Immature natural killer cell (primary cell): ENCODE results near the gene CCT5. TPM values are rescaled to one million over a fixed set of nuclear protein-coding genes. Genes with fewer than 3 reads are reported as not detected.
A peak's percentile ranks its signal among the peaks of the same experiment; 100 is the strongest.
"Not testable (repeated sequence)": the region's sequence is repeated elsewhere in the genome, so short reads cannot be mapped to it uniquely, and the experiment has no call there.

ENCODE experiments used
- DNase-seq, 3 donors: peaks; one replicate each; pipeline ENCODE4 v3.0.0; 2022; ENCODE audit warnings: mixed read lengths in 1 of 3
- H3K27ac Mint-ChIP-seq, 6 donors: one replicate each; pipeline ENCODE4 v1.8.0; 2020; ENCODE audit warnings: mixed read lengths in 6 of 6, mild to moderate bottlenecking in 5 of 6, inconsistent platforms in 4 of 6, moderate library complexity in 3 of 6
- H3K27me3 Mint-ChIP-seq, 3 donors: one replicate each; pipeline ENCODE4 v1.8.0; 2020 to 2021; ENCODE audit warnings: low read depth in 3 of 3, mild to moderate bottlenecking in 3 of 3, mixed read lengths in 3 of 3, moderate library complexity in 3 of 3, inconsistent platforms in 1 of 3
- H3K36me3 Mint-ChIP-seq, 3 donors: one replicate each; pipeline ENCODE4 v1.8.0; 2020; ENCODE audit warnings: mixed read lengths in 3 of 3, inconsistent platforms in 2 of 3, mild to moderate bottlenecking in 2 of 3
- H3K4me1 Mint-ChIP-seq, 2 donors: one replicate each; pipeline ENCODE4 v1.8.0; 2020; ENCODE audit warnings: inconsistent platforms in 2 of 2, mild to moderate bottlenecking in 2 of 2, mixed read lengths in 2 of 2, moderate library complexity in 1 of 2
- H3K4me3 Mint-ChIP-seq, 5 donors: one replicate each; pipeline ENCODE4 v1.8.0; 2020; ENCODE audit warnings: mild to moderate bottlenecking in 5 of 5, mixed read lengths in 5 of 5, inconsistent platforms in 3 of 5, moderate library complexity in 3 of 5
- H3K9me3 Mint-ChIP-seq, 6 donors: one replicate each; pipeline ENCODE4 v1.8.0; 2020; ENCODE audit warnings: mild to moderate bottlenecking in 6 of 6, mixed read lengths in 6 of 6, inconsistent platforms in 4 of 6, moderate library complexity in 3 of 6
- polyA plus RNA-seq, 3 donors: library from polyadenylated mRNA; unstranded; fragments of 300-500 nt; fragmentation: Illumina TruSeq; gene quantifications; one replicate each; pipeline ENCODE4 v1.2.3, GENCODE V29; 2021

Gene CCT5
- polyA plus RNA-seq, 3 donors from 2014 or later = 182 to 227 (median 211) TPM

DNA sequence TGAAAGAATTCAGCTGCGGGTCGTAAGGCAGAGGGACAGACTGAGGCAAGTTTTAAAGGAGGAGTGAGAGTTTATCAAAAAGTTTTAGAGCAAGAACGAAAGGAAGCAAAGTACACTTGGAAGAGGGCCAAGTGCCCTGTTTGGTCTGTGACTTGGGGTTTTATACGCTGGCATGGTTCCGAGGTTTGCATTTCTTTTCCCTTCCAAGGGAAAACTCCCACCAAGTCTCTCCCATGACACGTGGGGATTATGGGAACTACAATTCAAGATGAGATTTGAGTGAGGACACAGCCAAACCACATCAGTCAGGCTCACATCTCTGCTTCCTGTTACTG lies 22.8 kb downstream of the CCT5 start:
- H3K36me3 Mint-ChIP-seq, DNase-seq, H3K27me3 Mint-ChIP-seq, H3K4me1 Mint-ChIP-seq, H3K4me3 Mint-ChIP-seq, H3K9me3 Mint-ChIP-seq, H3K27ac Mint-ChIP-seq: not testable (repeated sequence)

- no peaks in the 10 kb centered on the region for H3K9me3 Mint-ChIP-seq
- no peak overlapping the region for H3K27ac Mint-ChIP-seq
- H3K4me3 Mint-ChIP-seq = peak overlapping the region in 1 of 5 donors; percentile 35
- peaks cover 3 to 5% (median 3%) of the 10 kb centered on the region in 3 donors for H3K36me3 Mint-ChIP-seq
- no peak for DNase-seq
- peaks cover 10 to 13% (median 10%) of the 10 kb centered on the region in 3 donors for H3K27me3 Mint-ChIP-seq
- H3K4me1 Mint-ChIP-seq = peaks cover 5 to 7% of the 10 kb centered on the region in 2 donors
Observed at GRCh38 chr5:10275460-10275859, 25.4 kb downstream of the CCT5 start.

GRCh38 chr5:10275991-10276390 lies 25.9 kb downstream of the CCT5 start:
- Mint-ChIP-seq H3K4me3 (no peak overlapping the region), H3K9me3 (no peaks in the 10 kb centered on the region), H3K36me3 (peaks cover 3 to 5% (median 3%) of the 10 kb centered on the region in 3 donors), H3K27me3 (peaks cover 10 to 13% (median 12%) of the 10 kb centered on the region in 3 donors), H3K27ac (no peak overlapping the region), H3K4me1 (peaks cover 5 to 7% of the 10 kb centered on the region in 2 donors)
- DNase-seq = no peak

DNA sequence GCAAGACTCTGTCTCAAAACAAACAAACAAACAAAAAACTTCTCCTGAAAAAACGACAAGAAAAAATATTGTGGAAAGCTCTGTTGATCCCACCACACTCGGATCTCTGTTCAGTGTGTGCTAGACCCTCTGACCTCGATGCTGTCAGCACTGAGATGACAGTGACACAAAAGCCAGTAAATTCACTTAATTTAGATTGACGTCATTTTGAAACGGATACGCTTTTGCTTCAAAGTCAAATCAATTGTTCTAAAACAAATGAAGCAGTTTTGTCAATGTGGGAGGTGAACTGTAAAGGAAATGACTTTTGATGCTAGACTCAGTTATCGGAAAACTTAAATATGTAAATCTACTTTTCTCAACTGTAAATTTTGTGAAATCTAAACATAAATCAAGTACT lies 26.6 kb downstream of the CCT5 start:
- Mint-ChIP-seq H3K27ac (no peak overlapping the region), H3K9me3 (no peaks in the 10 kb centered on the region), H3K4me3 (no peak overlapping the region), H3K4me1 (peaks cover 5 to 7% of the 10 kb centered on the region in 2 donors), H3K27me3 (peaks cover 7 to 13% (median 12%) of the 10 kb centered on the region in 3 donors), H3K36me3 (peaks cover 3 to 5% (median 3%) of the 10 kb centered on the region in 3 donors)
- DNase-seq = no peak

- no peak overlapping the region for H3K4me3 Mint-ChIP-seq
- peaks cover 0 to 3% (median 0%) of the 10 kb centered on the region in 3 donors for H3K36me3 Mint-ChIP-seq
- peaks cover 7 to 13% (median 7%) of the 10 kb centered on the region in 3 donors for H3K27me3 Mint-ChIP-seq
- peaks cover 5 to 7% of the 10 kb centered on the region in 2 donors for H3K4me1 Mint-ChIP-seq
- H3K27ac Mint-ChIP-seq = peak overlapping the region in 1 of 6 donors; percentile 42
- no peak for DNase-seq
- no peaks in the 10 kb centered on the region for H3K9me3 Mint-ChIP-seq
Observed at GRCh38 chr5:10277773-10278630, 27.9 kb downstream of the CCT5 start.

GRCh38 chr5:10278658-10279279 lies 28.7 kb downstream of the CCT5 start:
- peak overlapping the region in 1 of 6 donors; percentile 42 for H3K27ac Mint-ChIP-seq
- peaks cover 0 to 3% (median 0%) of the 10 kb centered on the region in 3 donors for H3K36me3 Mint-ChIP-seq
- peaks cover 5 to 7% of the 10 kb centered on the region in 2 donors for H3K4me1 Mint-ChIP-seq
- no peaks in the 10 kb centered on the region for H3K9me3 Mint-ChIP-seq
- H3K4me3 Mint-ChIP-seq = no peak overlapping the region
- DNase-seq = no peak
- H3K27me3 Mint-ChIP-seq = peaks cover 7 to 8% (median 7%) of the 10 kb centered on the region in 3 donors

- Mint-ChIP-seq H3K4me1 (peaks cover 7 to 8% of the 10 kb centered on the region in 2 donors), H3K27me3 (peaks cover 7 to 8% (median 7%) of the 10 kb centered on the region in 3 donors), H3K36me3 (peaks cover 0 to 3% (median 0%) of the 10 kb centered on the region in 3 donors), H3K27ac (no peak overlapping the region), H3K9me3 (no peaks in the 10 kb centered on the region), H3K4me3 (no peak overlapping the region)
- DNase-seq = no peak
Observed at GRCh38 chr5:10279328-10279727, 29.2 kb downstream of the CCT5 start.

DNA sequence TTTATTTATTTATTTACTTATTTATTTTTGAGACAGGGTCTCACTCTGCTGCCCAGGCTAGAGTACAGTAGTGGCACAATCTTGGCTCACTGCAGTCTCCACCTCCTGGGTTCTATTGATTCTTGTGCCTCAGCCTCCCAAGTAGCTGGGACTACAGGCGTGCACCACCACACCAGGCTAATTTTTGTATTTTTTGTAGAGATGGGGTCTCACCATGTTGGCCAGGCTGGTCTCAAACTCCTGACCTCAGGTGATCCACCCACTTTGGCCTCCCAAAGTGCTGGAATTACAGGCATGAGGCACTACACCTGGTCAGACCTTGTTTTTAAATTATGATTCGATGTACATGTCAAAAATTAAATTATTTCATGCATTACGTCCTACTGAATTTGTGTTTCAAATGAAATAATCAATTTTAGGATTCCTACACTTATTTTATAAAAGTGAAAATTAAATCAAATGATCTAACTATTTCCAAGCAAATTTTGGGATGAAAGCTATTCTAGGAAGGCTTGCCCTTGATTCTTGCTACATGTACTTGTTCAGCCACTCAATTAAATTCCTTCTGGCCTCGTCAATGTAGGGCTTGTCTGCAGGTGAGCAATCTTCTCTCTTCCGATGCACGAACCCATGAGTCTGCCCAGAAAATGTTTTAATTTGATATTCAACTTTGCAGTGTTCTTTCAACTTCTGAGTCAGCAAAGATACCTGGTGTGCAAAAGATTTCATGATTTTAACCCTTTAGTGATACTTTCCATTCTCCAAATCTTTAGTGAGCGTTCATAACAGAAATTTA lies 30.0 kb downstream of the CCT5 start:
- peaks cover 3 to 8% (median 7%) of the 10 kb centered on the region in 3 donors for H3K27me3 Mint-ChIP-seq
- H3K36me3 Mint-ChIP-seq = no peaks in the 10 kb centered on the region
- no peak overlapping the region for H3K4me3 Mint-ChIP-seq
- H3K9me3 Mint-ChIP-seq = no peaks in the 10 kb centered on the region
- H3K27ac Mint-ChIP-seq = no peak overlapping the region
- DNase-seq = no peak
- H3K4me1 Mint-ChIP-seq = peaks cover 7 to 8% of the 10 kb centered on the region in 2 donors

- Mint-ChIP-seq H3K27me3 (peaks cover 3 to 5% (median 4%) of the 10 kb centered on the region in 3 donors), H3K36me3 (no peaks in the 10 kb centered on the region), H3K4me1 (peaks cover 0 to 3% of the 10 kb centered on the region in 2 donors), H3K4me3 (no peak overlapping the region), H3K27ac (no peak overlapping the region), H3K9me3 (peaks cover 0 to 1% (median 0%) of the 10 kb centered on the region in 6 donors)
- DNase-seq = peak; percentile 62 to 69 (median 64)
Observed at GRCh38 chr5:10283927-10284635, 34.0 kb downstream of the CCT5 start.

- H3K9me3 Mint-ChIP-seq, H3K27me3 Mint-ChIP-seq, H3K4me3 Mint-ChIP-seq, H3K36me3 Mint-ChIP-seq, H3K27ac Mint-ChIP-seq, H3K4me1 Mint-ChIP-seq, DNase-seq: not testable (repeated sequence)
Observed at GRCh38 chr5:10285362-10285761, 35.3 kb downstream of the CCT5 start.

DNA sequence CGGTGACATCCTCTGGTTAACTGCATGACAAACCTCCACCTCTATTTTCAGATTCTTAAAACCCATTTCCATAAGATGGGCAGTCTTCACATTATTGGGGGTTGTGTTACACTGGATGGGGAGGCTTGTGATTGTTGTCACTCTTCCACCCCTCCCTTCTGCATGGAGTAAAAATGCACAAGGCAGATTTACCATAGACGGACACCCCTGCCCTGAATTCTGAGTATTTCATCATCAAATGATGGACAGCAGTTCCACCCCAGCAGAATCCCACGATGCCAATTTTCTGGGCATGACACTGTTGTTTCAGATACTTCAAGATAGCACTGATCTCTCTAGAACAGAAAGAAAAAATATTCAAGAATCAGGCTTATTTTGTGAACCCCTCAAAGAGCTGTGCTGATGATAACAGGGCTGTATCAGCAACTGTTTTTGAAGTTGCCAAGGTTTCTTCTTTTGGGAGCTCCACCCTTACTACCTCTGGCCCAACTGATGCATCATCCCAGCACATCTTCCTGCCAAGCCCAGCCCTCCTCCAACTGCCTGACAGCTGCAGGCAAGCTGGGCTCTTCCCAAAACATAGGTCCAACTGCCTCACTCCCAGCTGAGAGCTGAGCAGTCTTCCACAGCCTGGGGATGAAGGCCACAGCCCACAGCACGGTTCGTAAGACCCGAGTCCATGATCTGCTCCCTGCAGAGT lies 36.2 kb downstream of the CCT5 start:
- Mint-ChIP-seq H3K4me3 (no peak overlapping the region), H3K36me3 (peaks cover 0 to 4% (median 0%) of the 10 kb centered on the region in 3 donors), H3K27me3 (peaks cover 2 to 7% (median 3%) of the 10 kb centered on the region in 3 donors), H3K9me3 (peaks cover 0 to 1% (median 0%) of the 10 kb centered on the region in 6 donors), H3K4me1 (peaks cover 0 to 3% of the 10 kb centered on the region in 2 donors), H3K27ac (no peak overlapping the region)
- no peak for DNase-seq

DNA sequence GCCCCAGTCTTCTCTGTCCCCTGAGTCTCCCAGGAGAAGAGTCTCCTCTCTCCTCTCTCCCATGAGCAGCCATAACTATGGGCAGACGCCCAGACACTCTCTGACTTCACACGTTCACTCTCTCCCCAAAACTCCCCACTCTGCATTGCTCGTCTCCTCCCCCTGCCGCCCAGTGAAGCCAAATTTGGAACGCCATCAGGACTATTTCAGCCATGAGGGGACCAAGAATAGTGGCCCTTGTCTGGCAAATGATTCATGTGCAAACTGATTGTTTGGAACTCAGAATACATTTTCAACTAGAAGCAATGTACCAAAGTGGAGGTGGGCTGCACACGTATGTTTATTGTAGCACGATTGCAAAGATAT lies 36.8 kb downstream of the CCT5 start:
- no peak for DNase-seq
- H3K27me3 Mint-ChIP-seq = peaks cover 2 to 7% (median 3%) of the 10 kb centered on the region in 3 donors
- no peak overlapping the region for H3K27ac Mint-ChIP-seq
- peaks cover 0 to 4% (median 0%) of the 10 kb centered on the region in 3 donors for H3K36me3 Mint-ChIP-seq
- no peak overlapping the region for H3K4me3 Mint-ChIP-seq
- peaks cover 0 to 3% of the 10 kb centered on the region in 2 donors for H3K4me1 Mint-ChIP-seq
- H3K9me3 Mint-ChIP-seq = peaks cover 0 to 1% (median 0%) of the 10 kb centered on the region in 6 donors
